Osteoblast (primary cell): ENCODE data around the gene IL1RAPL1. TPM values are rescaled to one million over a fixed set of nuclear protein-coding genes. Genes with fewer than 3 reads are reported as not detected.

Experiments
- DNase-seq: peaks from one replicate; pipeline ENCODE4 v3.0.0; 2011; ENCODE audit warnings: low spot score, mixed read lengths; ENCODE audit not compliant: insufficient read length; ENCODE audit errors: missing footprints
- H2AFZ ChIP-seq: 2 replicates; pipeline ENCODE4 v1.6.0; 2011; ENCODE audit warnings: mild to moderate bottlenecking, low read length
- H3K27ac ChIP-seq: 2 replicates; pipeline ENCODE4 v1.5.1; 2011; ENCODE audit warnings: mild to moderate bottlenecking, low read depth, low read length, moderate library complexity
- H3K27me3 ChIP-seq: 2 replicates; pipeline ENCODE4 v1.6.0; 2012; ENCODE audit warnings: mild to moderate bottlenecking, control low read depth, inconsistent platforms, low read length, moderate library complexity; ENCODE audit not compliant: insufficient read depth
- H3K36me3 ChIP-seq: 2 replicates; pipeline ENCODE4 v1.5.1; 2011; ENCODE audit warnings: mild to moderate bottlenecking, low read length, control low read depth, moderate library complexity; ENCODE audit not compliant: insufficient read depth
- H3K4me1 ChIP-seq: 2 replicates; pipeline ENCODE4 v1.5.1; 2011; ENCODE audit warnings: mild to moderate bottlenecking, low read length, control low read depth, moderate library complexity; ENCODE audit not compliant: insufficient read depth
- H3K4me2 ChIP-seq: 2 replicates; pipeline ENCODE4 v1.6.0; 2011; ENCODE audit warnings: mild to moderate bottlenecking, low read length; ENCODE audit not compliant: insufficient read depth
- H3K4me3 ChIP-seq: fragments of 200-600 bp; sonication (generic); 3 replicates; pipeline ENCODE4 v1.5.1; 2012; ENCODE audit warnings: mild to moderate bottlenecking, low read length, inconsistent platforms; ENCODE audit not compliant: insufficient read depth
- H3K79me2 ChIP-seq: 2 replicates; pipeline ENCODE4 v1.6.0; 2012; ENCODE audit warnings: mild to moderate bottlenecking, low read length, control low read depth, inconsistent platforms; ENCODE audit not compliant: insufficient read depth
- H3K9me3 ChIP-seq: 2 replicates; pipeline ENCODE4 v1.5.1; 2011; ENCODE audit warnings: low read depth, low read length, control low read depth
- H4K20me1 ChIP-seq: 2 replicates; pipeline ENCODE4 v1.6.0; 2012; ENCODE audit warnings: mild to moderate bottlenecking, low read length, control low read depth; ENCODE audit not compliant: insufficient read depth
- CTCF ChIP-seq: IDR thresholded peaks from 2 replicates; pipeline ENCODE4 v1.5.1; 2011; ENCODE audit warnings: mild to moderate bottlenecking, low read depth, low read length, moderate library complexity; ENCODE audit errors: extremely low read depth
- total RNA-seq: library from RNA; depleted of rRNA; stranded (reverse); fragments of >200 nt; gene quantifications from 2 replicates; pipeline ENCODE4 v1.2.3, GENCODE V29; 2012

The IL1RAPL1 gene
- total RNA-seq, 1 donor = under 0.01 TPM

- no peak for TF ChIP-seq CTCF
- H3K4me3 ChIP-seq = no peak overlapping the region
- no peak for DNase-seq
- no peak overlapping the region for H3K4me2 ChIP-seq
- no peaks in the 10 kb centered on the region for H3K27me3 ChIP-seq
- no peak overlapping the region for H3K27ac ChIP-seq
- no peak overlapping the region for H2AFZ ChIP-seq
- H3K79me2 ChIP-seq = no peaks in the 10 kb centered on the region
- H3K9me3 ChIP-seq = peaks cover 2% of the 10 kb centered on the region
- no peaks in the 10 kb centered on the region for H3K4me1 ChIP-seq
- H3K36me3 ChIP-seq = no peaks in the 10 kb centered on the region
- no peaks in the 10 kb centered on the region for H4K20me1 ChIP-seq
Observed at GRCh38 chrX:29071525-29072320, 484.5 kb downstream of the IL1RAPL1 start.

GRCh38 chrX:29082558-29082957 is 495.3 kb downstream of the IL1RAPL1 start:
- no peak overlapping the region for H3K27ac ChIP-seq
- peaks cover 2% of the 10 kb centered on the region for H3K9me3 ChIP-seq
- no peaks in the 10 kb centered on the region for H3K79me2 ChIP-seq
- H3K4me1 ChIP-seq = no peaks in the 10 kb centered on the region
- no peak for DNase-seq
- TF ChIP-seq CTCF = no peak
- H3K27me3 ChIP-seq = no peaks in the 10 kb centered on the region
- H3K36me3 ChIP-seq = no peaks in the 10 kb centered on the region
- H4K20me1 ChIP-seq = no peaks in the 10 kb centered on the region
- no peak overlapping the region for H3K4me2 ChIP-seq
- H2AFZ ChIP-seq = no peak overlapping the region
- no peak overlapping the region for H3K4me3 ChIP-seq

GRCh38 chrX:29083823-29084222 is 496.6 kb downstream of the IL1RAPL1 start:
- no peak for DNase-seq
- no peak for TF ChIP-seq CTCF
- Histone ChIP-seq H2AFZ (no peak overlapping the region), H3K4me1 (no peaks in the 10 kb centered on the region), H3K27ac (no peak overlapping the region), H3K36me3 (no peaks in the 10 kb centered on the region), H3K4me3 (no peak overlapping the region), H3K4me2 (no peak overlapping the region), H3K9me3 (no peaks in the 10 kb centered on the region), H4K20me1 (no peaks in the 10 kb centered on the region), H3K27me3 (no peaks in the 10 kb centered on the region), H3K79me2 (no peaks in the 10 kb centered on the region)

- DNase-seq = no peak
- no peak overlapping the region for H3K27ac ChIP-seq
- H3K4me1 ChIP-seq = no peaks in the 10 kb centered on the region
- no peaks in the 10 kb centered on the region for H3K27me3 ChIP-seq
- H3K36me3 ChIP-seq = no peaks in the 10 kb centered on the region
- H4K20me1 ChIP-seq = no peaks in the 10 kb centered on the region
- no peak overlapping the region for H3K4me3 ChIP-seq
- no peak for TF ChIP-seq CTCF
- H3K4me2 ChIP-seq = no peak overlapping the region
- H3K9me3 ChIP-seq = peaks cover 2% of the 10 kb centered on the region
- H2AFZ ChIP-seq = no peak overlapping the region
- no peaks in the 10 kb centered on the region for H3K79me2 ChIP-seq
Observed at GRCh38 chrX:29090811-29091210, 503.6 kb downstream of the IL1RAPL1 start.
